GM12865 (cell line): Measurements from ENCODE around the gene DNAH3.
"Not testable (repeated sequence)": the region's sequence is repeated elsewhere in the genome, so short reads cannot be mapped to it uniquely, and the experiment has no call there.

ENCODE experiments used
- DNase-seq: peaks from one replicate; pipeline ENCODE4 v3.0.0; 2010; ENCODE audit warnings: low read depth
- H3K4me3 ChIP-seq: 2 replicates; pipeline ENCODE4 v1.5.1; 2011; ENCODE audit warnings: mild to moderate bottlenecking, low read depth, low read length, control low read depth
- CTCF ChIP-seq: IDR thresholded peaks from 2 replicates; pipeline ENCODE4 v1.5.1; 2011; ENCODE audit warnings: low read length, control low read depth, low read depth, inconsistent platforms; ENCODE audit not compliant: insufficient read depth; ENCODE audit errors: missing control alignments

DNAH3 gene

GRCh38 chr16:21183995-21184394 is 33.3 kb upstream of the DNAH3 start:
- H3K4me3 ChIP-seq = no peak overlapping the region
- no peak for TF ChIP-seq CTCF
- no peak for DNase-seq

- no peak for DNase-seq
- H3K4me3 ChIP-seq = no peak overlapping the region
- TF ChIP-seq CTCF = no peak
These were observed 29.3 kb upstream of the DNAH3 start for GRCh38 chr16:21179983-21180365.

GRCh38 chr16:21179126-21179982 is 28.7 kb upstream of the DNAH3 start:
- no peak for TF ChIP-seq CTCF
- no peak overlapping the region for H3K4me3 ChIP-seq
- no peak for DNase-seq

GRCh38 chr16:21175397-21175796 is 24.8 kb upstream of the DNAH3 start:
- H3K4me3 ChIP-seq = no peak overlapping the region
- no peak for TF ChIP-seq CTCF
- no peak for DNase-seq

- H3K4me3 ChIP-seq = no peak overlapping the region
- no peak for DNase-seq
- no peak for TF ChIP-seq CTCF
These were observed 22.0 kb upstream of the DNAH3 start for GRCh38 chr16:21172650-21173049.

- not testable (repeated sequence) for H3K4me3 ChIP-seq, DNase-seq
These were observed 19.5 kb upstream of the DNAH3 start for GRCh38 chr16:21170116-21170515.

GRCh38 chr16:21169249-21169981 is 18.8 kb upstream of the DNAH3 start:
- no peak for TF ChIP-seq CTCF
- no peak for DNase-seq
- H3K4me3 ChIP-seq = no peak overlapping the region
